Stomach (tissue), 4 donors: ENCODE measurements around the gene TMEM59L.

Source experiments
- CTCF ChIP-seq, 7 experiments: fragments of 450-650 bp in 4 of 7; fragments of 200-600 bp in 3 of 7; sonication (generic) in 3 of 7; IDR thresholded peaks; one replicate each; pipeline ENCODE4 v1.5.1; 2016 to 2019; ENCODE audit warnings: antibody characterized with exemption in 7 of 7, control low read depth in 2 of 7, mild to moderate bottlenecking in 1 of 7
- POLR2A ChIP-seq, 4 donors: fragments of 450-650 bp; IDR thresholded peaks; one replicate each; pipeline ENCODE4 v1.6.1; 2016; ENCODE audit warnings: antibody characterized with exemption in 4 of 4, control low read depth in 2 of 4, mild to moderate bottlenecking in 1 of 4, moderate library complexity in 1 of 4

- TF ChIP-seq CTCF (IDR thresholded peaks at IDR 0.05) (no peak), POLR2A (IDR thresholded peaks at IDR 0.05) (no peak)
Observed at GRCh38 chr19:18665771-18666202, 53.1 kb downstream of the TMEM59L start.
